HepG2 (cell line): ENCODE measurements around the gene OR52W1. TPM values are rescaled to one million over a fixed set of nuclear protein-coding genes. Genes with fewer than 3 reads are reported as not detected.

ENCODE experiments used
- ATAC-seq: fragments of 200-7000 bp; cut with Tn5 transposase; 3 replicates; pipeline ENCODE4 v1.9.1; 2020; ENCODE audit warnings: mild to moderate bottlenecking, moderate library complexity
- BruUV-seq: library from RNA; stranded (reverse); fragments of 400-500 nt; replicated peaks from 2 replicates; lab custom pipeline; 2021; lab: Mats Ljungman, UMichigan
- CTCF ChIA-PET: fragments of 300-600 bp; formaldehyde crosslinking; extraction: SDS; loops from one replicate; lab custom pipeline; 2021; ENCODE audit warnings: low total read pairs, inconsistent platforms, low intra/inter-chr PET ratio; lab: Yijun Ruan, JAX
- POLR2A ChIA-PET: fragments of 350-600 bp; sonication (Branson Sonifier 250); formaldehyde crosslinking; loops from one replicate; lab custom pipeline; 2020; ENCODE audit warnings: antibody characterized with exemption, inconsistent platforms; lab: Yijun Ruan, JAX
- DNase-seq: peaks from one replicate; pipeline ENCODE4 v3.0.0-alpha.2; 2015; ENCODE audit warnings: low spot score
- FAIRE-seq: peaks from 3 replicates; lab custom pipeline; 2011; peaks lifted over from hg19 to GRCh38; lab: Jason Lieb, UNC
- H2AFZ ChIP-seq: one replicate; pipeline ENCODE4 v1.6.1; 2011; ENCODE audit warnings: low read length, inconsistent platforms
- H3K27ac ChIP-seq: fragments of 300-600 bp; 3 replicates; pipeline ENCODE4 v1.8.0; 2011; ENCODE audit warnings: mixed run types, mild to moderate bottlenecking, mixed read lengths, low read length, inconsistent platforms; ENCODE audit not compliant: insufficient read depth; ENCODE audit errors: extremely low read length
- H3K27me3 ChIP-seq, 2 experiments: fragments of 200-600 bp in 1 of 2; 2 replicates in 1 of 2; 3 replicates in 1 of 2; pipeline versions ENCODE4 v1.6.0 to v1.8.0; 2011; ENCODE audit warnings: low read length in 2 of 2, mild to moderate bottlenecking in 2 of 2, moderate library complexity in 2 of 2, inconsistent platforms in 1 of 2; ENCODE audit not compliant: insufficient read depth in 2 of 2, control insufficient read depth in 1 of 2
- H3K36me3 ChIP-seq, 2 experiments: fragments of 200-600 bp in 1 of 2; replicated peaks in 1 of 2; 2 replicates in 1 of 2; 3 replicates in 1 of 2; pipeline versions ENCODE4 v1.5.1 to v1.8.0; 2011; ENCODE audit warnings: low read length in 2 of 2, inconsistent platforms in 1 of 2; ENCODE audit not compliant: insufficient read depth in 2 of 2, control insufficient read depth in 1 of 2
- H3K4me1 ChIP-seq: 2 replicates; pipeline ENCODE4 v1.5.1; 2012; ENCODE audit warnings: low read length, inconsistent platforms; ENCODE audit not compliant: insufficient read depth
- H3K4me2 ChIP-seq: 2 replicates; pipeline ENCODE4 v1.6.0; 2011; ENCODE audit warnings: low read depth, low read length, inconsistent platforms
- H3K4me3 ChIP-seq, 3 experiments: fragments of 200-600 bp in 1 of 3; sonication (generic), shearing (Covaris generic) in 1 of 3; replicated peaks in 1 of 3; 2 replicates each; pipeline ENCODE4 v1.5.1; 2011 to 2016; ENCODE audit warnings: low read length in 3 of 3, inconsistent platforms in 2 of 3, low read depth in 2 of 3, mild to moderate bottlenecking in 2 of 3, control low read depth in 1 of 3, mixed read lengths in 1 of 3; ENCODE audit not compliant: insufficient read depth in 1 of 3
- H3K79me2 ChIP-seq: one replicate; pipeline ENCODE4 v1.6.1; 2011; ENCODE audit warnings: low read length, inconsistent platforms; ENCODE audit not compliant: insufficient read depth
- H3K9ac ChIP-seq: 2 replicates; pipeline ENCODE4 v1.6.0; 2011; ENCODE audit warnings: mild to moderate bottlenecking, low read depth, low read length, inconsistent platforms; ENCODE audit not compliant: insufficient read depth
- H3K9me3 ChIP-seq: 2 replicates; pipeline ENCODE4 v1.5.1; 2012; ENCODE audit warnings: mild to moderate bottlenecking, low read length
- H4K20me1 ChIP-seq: 2 replicates; pipeline ENCODE4 v1.6.0; 2011; ENCODE audit warnings: inconsistent platforms, mild to moderate bottlenecking, low read length, moderate library complexity; ENCODE audit not compliant: insufficient read depth
- CEBPB ChIP-seq: IDR thresholded peaks from 2 replicates; pipeline ENCODE4 v1.6.1; 2011; ENCODE audit warnings: low read depth, low read length, improper control_type of control experiment, borderline replicate concordance
- GTF3A ChIP-seq: sonication (generic); formaldehyde crosslinking; conservative IDR thresholded peaks from 2 replicates; pipeline ENCODE4 v1.4.0; 2020; ENCODE audit warnings: mild to moderate bottlenecking, missing genetic modification reagents
- HNRNPLL ChIP-seq: fragments of 200-400 bp; formaldehyde crosslinking; IDR thresholded peaks from 2 replicates; pipeline ENCODE4 v1.6.1; 2017; ENCODE audit warnings: mild to moderate bottlenecking, low read depth, low read length; ENCODE audit not compliant: poor library complexity, severe bottlenecking
- JARID2 ChIP-seq: sonication (generic); formaldehyde crosslinking; IDR thresholded peaks from 2 replicates; pipeline ENCODE4 v1.8.1; 2023; ENCODE audit warnings: missing genetic modification reagents, inconsistent platforms; ENCODE audit not compliant: insufficient replicate concordance
- MTF1 ChIP-seq: sonication (generic); formaldehyde crosslinking; IDR thresholded peaks from 2 replicates; pipeline ENCODE4 v1.5.0; 2020; ENCODE audit warnings: missing genetic modification reagents
- TBX2 ChIP-seq: sonication (generic); formaldehyde crosslinking; IDR thresholded peaks from 2 replicates; pipeline ENCODE4 v1.5.0; 2020; ENCODE audit warnings: missing genetic modification reagents, mild to moderate bottlenecking, borderline replicate concordance
- ZKSCAN1 ChIP-seq: fragments of 150-350 bp; IDR thresholded peaks from 2 replicates; pipeline ENCODE4 v1.6.1; 2014; ENCODE audit warnings: low read length
- ZNF264 ChIP-seq: sonication (generic); formaldehyde crosslinking; IDR thresholded peaks from 2 replicates; pipeline ENCODE4 v1.4.0; 2020; ENCODE audit warnings: missing genetic modification reagents
- ZNF33B ChIP-seq: sonication (generic); formaldehyde crosslinking; IDR thresholded peaks from 2 replicates; pipeline ENCODE4 v1.5.1; 2020; ENCODE audit warnings: mild to moderate bottlenecking, missing genetic modification reagents
- WGBS: methylation state at CpG from one replicate; pipeline ENCODE4 v1.1.6; 2017; ENCODE audit warnings: low lambda C conversion rate; 5-methylcytosine and 5-hydroxymethylcytosine counted together
- in situ Hi-C: cut with HindIII; loops from 2 replicates; pipeline ENCODE4 v1.10.0; 2017; ENCODE audit warnings: low pct_unique_long_range_greater_than_20kb; ENCODE audit not compliant: extremely low pct_ligation_motif_present
- intact Hi-C: fragments of 100-400 bp; cut with micrococcal nuclease; formaldehyde crosslinking; loops from one replicate; pipeline ENCODE4 v1.10.0; 2022; ENCODE audit not compliant: unreplicated experiment
- polyA plus RNA-seq, 8 experiments: library from polyadenylated mRNA; depleted of rRNA in 3 of 8; stranded (reverse) in 7 of 8; unstranded in 1 of 8; fragments of >200 nt; fragmentation: Illumina TruSeq in 4 of 8; extraction: Trizol in 4 of 8; gene quantifications; 2 replicates each; pipeline versions ENCODE4 v1.2.1 to v1.2.3, GENCODE V29; 2011 to 2016; ENCODE audit warnings: low read depth in 4 of 8, missing spikeins in 1 of 8, mixed read lengths in 1 of 8; ENCODE audit not compliant: insufficient read depth in 1 of 8
- total RNA-seq, 5 experiments: library from RNA; depleted of rRNA; stranded (reverse); fragments of >200 nt; fragmentation: Illumina TruSeq; extraction: Trizol; gene quantifications; 2 replicates each; pipeline ENCODE4 v1.2.3, GENCODE V29; 2016; ENCODE audit warnings: low read depth in 1 of 5
- TF ChIP-seq, protein P1 (sequence below): IDR thresholded peaks from 2 replicates; pipeline ENCODE4 v1.6.1; 2016; ENCODE audit warnings: mild to moderate bottlenecking
- TF ChIP-seq, protein P2 (sequence below): sonication (generic); formaldehyde crosslinking; IDR thresholded peaks from 2 replicates; pipeline ENCODE4 v1.5.1; 2020; ENCODE audit warnings: missing genetic modification reagents, mild to moderate bottlenecking, borderline replicate concordance
- TF ChIP-seq, protein P3 (sequence below): sonication (generic); formaldehyde crosslinking; IDR thresholded peaks from 2 replicates; pipeline ENCODE4 v1.5.0; 2020; ENCODE audit warnings: mild to moderate bottlenecking, missing genetic modification reagents

The OR52W1 gene
- total and polyA plus RNA-seq, 2 of the 13 experiments (the other 11 are each of a cell fraction or from before 2014, with no cell fraction given) = not detected

DNA sequence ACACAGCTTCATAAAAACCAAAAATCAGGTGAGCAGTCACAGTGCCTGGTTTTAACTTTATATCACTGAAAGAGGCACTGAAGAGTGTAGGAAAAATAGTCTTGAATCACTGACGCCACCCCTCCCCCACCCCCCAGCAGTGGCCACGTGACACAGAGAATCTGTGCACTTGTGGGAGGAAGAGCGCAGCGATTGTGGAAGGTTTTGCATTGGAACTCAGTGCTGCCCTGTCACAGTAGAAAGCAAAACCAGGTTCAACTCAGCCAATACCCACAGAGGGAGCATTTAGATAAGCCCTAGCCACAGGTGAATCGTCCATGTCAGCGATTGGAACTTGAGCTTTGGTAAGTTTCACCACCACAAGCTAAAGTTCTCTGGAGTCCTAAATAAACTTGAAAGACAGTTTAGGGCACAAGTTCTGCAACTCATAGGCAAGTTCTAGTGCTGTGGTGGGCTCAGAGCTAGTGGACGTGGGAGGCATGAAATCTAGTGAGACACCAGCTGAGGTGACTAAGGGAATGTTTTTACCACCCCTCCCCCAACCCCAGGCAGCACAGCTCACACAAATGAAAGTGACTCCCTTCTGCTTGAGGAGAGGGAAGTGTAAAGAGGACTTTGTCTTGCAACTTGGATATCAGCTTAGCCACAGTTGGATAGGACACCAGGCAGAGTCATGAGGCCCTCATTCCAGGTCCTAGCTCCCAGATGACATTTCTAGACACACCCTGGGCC is 42.2 kb upstream of the OR52W1 start (continued):
- TF ChIP-seq HNRNPLL = no peak
- TF ChIP-seq CEBPB = no peak
- no peak for TF ChIP-seq JARID2
- no peak for TF ChIP-seq MTF1 (CRISPR knock-in tag)
- no peak for TF ChIP-seq ZNF33B (CRISPR knock-in tag)
- no peak for TF ChIP-seq GTF3A (CRISPR knock-in tag)
- TF ChIP-seq ZKSCAN1 = no peak

DNA sequence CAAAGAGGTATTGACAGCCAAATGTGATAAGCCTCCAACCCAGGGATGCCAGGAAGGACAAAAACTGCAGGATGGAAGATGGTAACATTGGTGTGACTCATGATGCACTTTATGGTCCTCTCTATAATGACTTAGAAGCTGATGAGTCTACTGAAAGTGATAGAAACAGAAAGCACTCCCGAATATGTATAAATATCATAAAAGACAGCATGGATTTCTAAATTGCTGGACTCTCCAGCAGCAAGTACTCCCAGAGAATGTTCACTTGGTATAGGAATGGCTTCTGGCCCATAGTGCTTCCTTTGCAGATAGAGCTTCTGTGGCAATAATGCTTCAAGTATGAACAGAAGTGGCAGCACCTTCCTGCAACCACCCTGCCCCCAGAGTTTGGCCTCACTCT is 28.8 kb upstream of the OR52W1 start, which contains the start of gene OR52B2:
TSS of gene OR52B2 (minus strand) at position 101 of the 400 bp plus-strand sequence. CDS start at position 101, 0 bp downstream.
- H3K9ac ChIP-seq = no peak within 1 kb of the TSS
- no peak within 1 kb of the TSS for H3K4me2 ChIP-seq
- H4K20me1 ChIP-seq = no peaks in the 10 kb centered on the region
- no peaks in the 10 kb centered on the region for H3K4me1 ChIP-seq
- no peak within 1 kb of the TSS for H3K4me3 ChIP-seq
- no peak within 1 kb of the TSS for H3K27ac ChIP-seq
- no TSS peak for BruUV-seq
- peaks cover 1% of the 10 kb centered on the region; the same call in 1 of the 2 replicates for H3K9me3 ChIP-seq
- H3K27me3 ChIP-seq = no peaks in the 10 kb centered on the region; a peak in 1 of 5 replicates
- H2AFZ ChIP-seq = no peak within 1 kb of the TSS
- no peaks in the 10 kb centered on the region for H3K36me3 ChIP-seq
- intact Hi-C loops (no loop called here), in situ Hi-C loops (no loop called here)
- ChIA-PET CTCF (no interaction called here), POLR2A (no interaction called here)
- WGBS = 0% methylated on average over 1 of the region's 1 CpG
- no peak for DNase-seq
- no peak for FAIRE-seq
- ATAC-seq = no peak
- no peaks in the 10 kb centered on the region for H3K79me2 ChIP-seq
- TF ChIP-seq ZNF264 (CRISPR knock-in tag) = no peak
- TF ChIP-seq, protein P1, sequence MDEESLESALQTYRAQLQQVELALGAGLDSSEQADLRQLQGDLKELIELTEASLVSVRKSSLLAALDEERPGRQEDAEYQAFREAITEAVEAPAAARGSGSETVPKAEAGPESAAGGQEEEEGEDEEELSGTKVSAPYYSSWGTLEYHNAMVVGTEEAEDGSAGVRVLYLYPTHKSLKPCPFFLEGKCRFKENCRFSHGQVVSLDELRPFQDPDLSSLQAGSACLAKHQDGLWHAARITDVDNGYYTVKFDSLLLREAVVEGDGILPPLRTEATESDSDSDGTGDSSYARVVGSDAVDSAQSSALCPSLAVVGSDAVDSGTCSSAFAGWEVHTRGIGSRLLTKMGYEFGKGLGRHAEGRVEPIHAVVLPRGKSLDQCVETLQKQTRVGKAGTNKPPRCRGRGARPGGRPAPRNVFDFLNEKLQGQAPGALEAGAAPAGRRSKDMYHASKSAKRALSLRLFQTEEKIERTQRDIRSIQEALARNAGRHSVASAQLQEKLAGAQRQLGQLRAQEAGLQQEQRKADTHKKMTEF (CRISPR knock-in tag) = no peak
- TF ChIP-seq, protein P2, sequence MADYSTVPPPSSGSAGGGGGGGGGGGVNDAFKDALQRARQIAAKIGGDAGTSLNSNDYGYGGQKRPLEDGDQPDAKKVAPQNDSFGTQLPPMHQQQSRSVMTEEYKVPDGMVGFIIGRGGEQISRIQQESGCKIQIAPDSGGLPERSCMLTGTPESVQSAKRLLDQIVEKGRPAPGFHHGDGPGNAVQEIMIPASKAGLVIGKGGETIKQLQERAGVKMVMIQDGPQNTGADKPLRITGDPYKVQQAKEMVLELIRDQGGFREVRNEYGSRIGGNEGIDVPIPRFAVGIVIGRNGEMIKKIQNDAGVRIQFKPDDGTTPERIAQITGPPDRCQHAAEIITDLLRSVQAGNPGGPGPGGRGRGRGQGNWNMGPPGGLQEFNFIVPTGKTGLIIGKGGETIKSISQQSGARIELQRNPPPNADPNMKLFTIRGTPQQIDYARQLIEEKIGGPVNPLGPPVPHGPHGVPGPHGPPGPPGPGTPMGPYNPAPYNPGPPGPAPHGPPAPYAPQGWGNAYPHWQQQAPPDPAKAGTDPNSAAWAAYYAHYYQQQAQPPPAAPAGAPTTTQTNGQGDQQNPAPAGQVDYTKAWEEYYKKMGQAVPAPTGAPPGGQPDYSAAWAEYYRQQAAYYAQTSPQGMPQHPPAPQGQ (CRISPR knock-in tag) = no peak
- TF ChIP-seq TBX2 (CRISPR knock-in tag) = no peak
- TF ChIP-seq, protein P3, sequence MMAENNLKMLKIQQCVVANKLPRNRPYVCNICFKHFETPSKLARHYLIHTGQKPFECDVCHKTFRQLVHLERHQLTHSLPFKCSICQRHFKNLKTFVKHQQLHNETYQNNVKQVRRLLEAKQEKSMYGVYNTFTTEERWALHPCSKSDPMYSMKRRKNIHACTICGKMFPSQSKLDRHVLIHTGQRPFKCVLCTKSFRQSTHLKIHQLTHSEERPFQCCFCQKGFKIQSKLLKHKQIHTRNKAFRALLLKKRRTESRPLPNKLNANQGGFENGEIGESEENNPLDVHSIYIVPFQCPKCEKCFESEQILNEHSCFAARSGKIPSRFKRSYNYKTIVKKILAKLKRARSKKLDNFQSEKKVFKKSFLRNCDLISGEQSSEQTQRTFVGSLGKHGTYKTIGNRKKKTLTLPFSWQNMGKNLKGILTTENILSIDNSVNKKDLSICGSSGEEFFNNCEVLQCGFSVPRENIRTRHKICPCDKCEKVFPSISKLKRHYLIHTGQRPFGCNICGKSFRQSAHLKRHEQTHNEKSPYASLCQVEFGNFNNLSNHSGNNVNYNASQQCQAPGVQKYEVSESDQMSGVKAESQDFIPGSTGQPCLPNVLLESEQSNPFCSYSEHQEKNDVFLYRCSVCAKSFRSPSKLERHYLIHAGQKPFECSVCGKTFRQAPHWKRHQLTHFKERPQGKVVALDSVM (CRISPR knock-in tag) = no peak
